ENCODE data around the gene ZNF346.

- TF ChIP-seq CTCF (IDR thresholded peaks at IDR 0.05) (no peak), POLR2AphosphoS5 (IDR thresholded peaks at IDR 0.05) (no peak)
Observed at GRCh38 chr5:177085985-177086653, 63.6 kb downstream of the ZNF346 start.
